NCI-H345 (cell line): ENCODE data around the gene MS4A3.
"Not testable (repeated sequence)": the region's sequence is repeated elsewhere in the genome, so short reads cannot be mapped to it uniquely, and the experiment has no call there.

Source experiments
- DNase-seq: peaks from one replicate; lab custom pipeline; 2025; lab: John Stamatoyannopoulos, UW

MS4A3 gene, protein sequence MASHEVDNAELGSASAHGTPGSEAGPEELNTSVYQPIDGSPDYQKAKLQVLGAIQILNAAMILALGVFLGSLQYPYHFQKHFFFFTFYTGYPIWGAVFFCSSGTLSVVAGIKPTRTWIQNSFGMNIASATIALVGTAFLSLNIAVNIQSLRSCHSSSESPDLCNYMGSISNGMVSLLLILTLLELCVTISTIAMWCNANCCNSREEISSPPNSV

DNA sequence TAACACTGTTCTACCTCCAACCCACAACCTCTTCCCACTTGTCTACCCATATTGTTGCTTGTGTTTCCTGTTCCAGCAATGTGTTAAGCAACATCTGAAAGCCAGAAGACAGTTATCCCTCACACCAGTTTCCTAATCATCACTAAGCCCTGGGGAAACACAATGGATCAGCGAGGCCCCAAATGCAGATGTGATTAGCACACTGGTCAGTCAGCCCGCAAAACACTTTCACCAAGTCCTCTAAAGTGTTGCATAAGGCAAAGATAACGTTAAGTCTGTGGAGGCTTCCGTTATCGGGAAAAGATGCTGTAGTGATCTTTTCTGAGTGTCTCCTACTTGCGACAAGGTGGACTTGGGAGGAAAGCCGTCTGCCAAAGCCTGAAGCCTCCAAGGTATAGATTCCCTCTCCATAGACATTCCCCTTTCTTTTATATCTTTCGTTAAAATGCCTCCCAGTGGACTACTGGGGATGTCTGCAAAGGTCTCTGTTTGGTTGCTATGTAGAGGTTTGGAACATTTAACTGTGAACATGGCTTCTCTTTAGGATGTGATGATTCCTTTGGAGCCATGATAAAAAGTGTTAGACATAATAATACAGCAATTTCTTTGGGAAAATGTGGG lies at the start of gene MS4A3:
Gene MS4A3, plus strand, starts transcription at position 317 of the 621 bp plus-strand sequence. CDS start 4,496 bp downstream, outside the sequence.
- DNase-seq: no peak

DNA sequence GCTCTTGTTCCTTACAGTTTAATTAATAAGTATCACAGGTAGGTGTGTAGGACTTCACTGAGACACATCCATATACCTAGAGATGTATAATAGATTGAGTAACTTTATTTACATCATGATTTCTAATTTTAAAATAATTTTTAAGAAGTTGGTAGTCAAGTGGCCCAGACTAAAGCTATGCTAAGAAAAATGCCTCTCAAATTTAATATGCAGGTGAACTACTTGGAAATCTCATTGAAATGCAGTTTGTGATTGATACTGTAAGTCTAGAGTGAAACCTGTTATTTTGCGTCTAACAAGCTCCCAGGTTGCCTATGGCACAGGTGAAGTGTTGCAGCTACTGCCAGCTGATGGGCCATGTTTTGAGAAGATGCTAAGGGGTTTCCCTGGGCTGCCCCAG lies 39.6 kb upstream of the MS4A3 start, which contains the start of gene OOSP4B:
Gene OOSP4B, plus strand, starts transcription at position 301 of the 400 bp plus-strand sequence.
- no peak for DNase-seq

DNA sequence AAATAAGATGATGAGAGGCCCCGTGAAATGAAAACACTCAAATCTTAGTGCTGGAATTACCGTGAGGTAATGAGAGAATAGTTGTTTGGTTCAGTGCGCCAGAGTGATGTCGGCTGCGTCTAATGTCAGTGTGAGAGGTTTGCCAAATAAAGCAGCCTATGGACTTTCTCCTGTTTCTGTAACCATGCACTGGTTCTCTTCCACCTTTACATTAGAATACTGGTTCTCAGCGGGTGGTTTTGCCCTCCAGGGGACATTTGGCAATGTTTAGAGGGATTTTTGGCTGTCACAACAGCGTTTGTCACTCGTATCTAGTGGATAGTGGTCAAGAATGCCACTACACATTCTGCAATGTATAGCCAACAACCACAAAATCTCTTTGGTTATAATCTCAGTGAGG lies 38.4 kb upstream of the MS4A3 start:
- DNase-seq: no peak

DNA sequence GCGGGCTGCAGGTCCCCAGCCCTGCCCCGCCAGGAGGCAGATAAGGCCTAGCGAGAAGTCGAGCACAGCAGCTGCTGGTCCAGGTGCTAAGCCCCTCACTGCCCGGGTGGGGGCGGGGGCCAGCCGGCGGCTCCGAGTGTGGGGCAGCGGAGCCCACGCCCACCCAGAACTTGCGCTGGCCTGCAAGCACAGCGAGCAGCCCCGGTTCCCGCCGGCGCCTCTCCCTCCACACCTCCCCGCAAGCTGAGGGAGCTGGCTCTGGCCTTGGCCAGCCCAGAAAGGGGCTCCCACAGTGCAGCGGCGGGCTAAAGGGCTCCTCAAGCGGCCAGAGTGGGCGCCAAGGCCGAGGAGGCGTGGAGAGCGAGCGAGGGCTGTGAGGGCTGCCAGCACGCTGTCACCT lies 36.1 kb upstream of the MS4A3 start:
- not testable (repeated sequence) for DNase-seq

DNA sequence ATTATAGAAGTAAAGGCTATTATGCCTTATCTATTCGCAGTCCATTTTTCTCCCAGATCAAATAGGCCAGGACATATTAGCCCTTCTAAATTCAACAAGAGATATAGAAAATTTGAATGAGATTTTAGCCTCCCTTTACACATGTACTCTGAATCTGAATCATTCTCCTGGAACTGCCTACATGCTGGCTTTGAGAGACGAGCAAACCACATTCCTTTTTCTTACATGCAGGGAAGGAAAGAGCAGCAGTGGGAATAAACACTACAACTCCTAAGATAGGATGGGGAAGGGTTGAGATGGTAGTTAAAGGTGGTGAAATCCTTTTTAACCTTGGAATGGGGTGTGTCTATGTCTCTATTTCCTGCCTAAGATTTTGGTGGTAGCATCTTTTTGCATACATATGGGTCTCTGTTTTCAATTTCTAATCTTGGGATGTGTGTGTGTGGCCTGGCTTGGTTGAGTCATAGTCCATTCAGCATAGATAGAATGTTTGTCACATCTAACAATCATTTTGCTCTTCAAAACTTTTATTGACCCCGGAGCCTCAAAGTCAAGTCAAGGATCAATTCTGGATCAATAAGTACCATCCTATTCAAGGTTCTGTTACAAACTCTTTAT lies 27.3 kb upstream of the MS4A3 start:
- no peak for DNase-seq

DNA sequence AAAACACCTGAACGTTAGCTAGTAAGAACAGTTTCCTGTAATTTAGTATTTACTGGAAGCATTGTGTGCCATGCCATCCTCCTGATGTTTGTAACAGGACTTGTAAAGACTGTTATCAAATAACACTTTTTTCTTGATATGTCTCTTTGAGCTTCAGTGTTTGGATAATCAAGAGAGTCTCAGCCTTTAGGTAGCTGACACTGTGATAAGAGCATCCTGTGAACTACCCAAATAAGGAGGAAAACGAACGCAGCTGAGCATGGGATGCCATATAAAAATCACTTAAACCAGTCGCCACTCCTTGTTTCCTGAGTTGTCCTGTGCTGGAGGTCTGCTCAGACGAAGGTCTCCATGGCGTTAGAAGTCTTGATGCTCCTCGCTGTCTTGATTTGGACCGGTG lies 16.4 kb upstream of the MS4A3 start, which contains the start of gene OOSP2:
Gene OOSP2, plus strand, starts transcription at position 301 of the 400 bp plus-strand sequence. Its CDS starts 51 bp downstream, at position 352.
- no peak for DNase-seq

DNA sequence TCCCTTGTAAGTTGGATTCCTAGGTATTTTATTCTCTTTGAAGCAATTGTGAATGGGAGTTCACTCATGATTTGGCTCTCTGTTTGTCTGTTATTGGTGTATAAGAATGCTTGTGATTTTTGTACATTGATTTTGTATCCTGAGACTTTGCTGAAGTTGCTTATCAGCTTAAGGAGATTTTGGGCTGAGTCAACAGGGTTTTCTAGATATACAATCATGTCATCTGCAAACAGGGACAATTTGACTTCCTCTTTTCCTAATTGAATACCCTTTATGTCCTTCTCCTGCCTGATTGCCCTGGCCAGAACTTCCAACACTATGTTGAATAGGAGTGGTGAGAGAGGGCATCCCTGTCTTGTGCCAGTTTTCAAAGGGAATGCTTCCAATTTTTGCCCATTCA lies 6.0 kb upstream of the MS4A3 start:
- not testable (repeated sequence) for DNase-seq

DNA sequence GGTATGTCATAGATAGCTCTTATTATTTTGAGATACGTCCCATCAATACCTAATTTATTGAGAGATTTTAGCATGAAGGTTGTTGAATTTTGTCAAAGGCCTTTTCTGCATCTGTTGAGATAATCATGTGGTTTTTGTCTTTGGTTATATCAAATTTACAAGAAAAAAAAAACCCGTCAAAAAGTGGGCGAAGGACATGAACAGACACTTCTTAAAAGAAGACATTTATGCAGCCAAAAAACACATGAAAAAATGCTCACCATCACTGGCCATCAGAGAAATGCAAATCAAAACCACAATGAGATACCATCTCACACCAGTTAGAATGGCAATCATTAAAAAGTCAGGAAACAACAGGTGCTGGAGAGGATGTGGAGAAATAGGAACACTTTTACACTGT lies 5.6 kb upstream of the MS4A3 start:
- DNase-seq: not testable (repeated sequence)

DNA sequence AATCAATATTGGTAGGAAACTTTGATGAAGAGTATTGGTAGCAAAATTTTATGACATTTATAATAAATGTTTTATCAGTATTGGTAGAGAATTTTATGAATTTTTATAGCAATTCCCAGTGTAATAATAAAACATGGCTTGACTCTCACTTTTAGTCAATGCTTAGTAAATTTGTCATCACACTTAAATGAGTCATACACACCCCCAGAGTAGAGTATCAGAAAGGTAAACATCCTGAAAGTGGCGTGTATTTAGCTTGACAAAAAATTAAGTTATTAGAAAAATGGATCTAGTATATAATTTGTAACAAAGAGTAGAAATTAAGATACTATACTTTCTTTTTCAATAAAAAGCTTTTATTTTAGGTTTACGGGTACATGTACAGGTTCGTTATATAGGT lies 2.6 kb downstream of the MS4A3 start:
- no peak for DNase-seq

DNA sequence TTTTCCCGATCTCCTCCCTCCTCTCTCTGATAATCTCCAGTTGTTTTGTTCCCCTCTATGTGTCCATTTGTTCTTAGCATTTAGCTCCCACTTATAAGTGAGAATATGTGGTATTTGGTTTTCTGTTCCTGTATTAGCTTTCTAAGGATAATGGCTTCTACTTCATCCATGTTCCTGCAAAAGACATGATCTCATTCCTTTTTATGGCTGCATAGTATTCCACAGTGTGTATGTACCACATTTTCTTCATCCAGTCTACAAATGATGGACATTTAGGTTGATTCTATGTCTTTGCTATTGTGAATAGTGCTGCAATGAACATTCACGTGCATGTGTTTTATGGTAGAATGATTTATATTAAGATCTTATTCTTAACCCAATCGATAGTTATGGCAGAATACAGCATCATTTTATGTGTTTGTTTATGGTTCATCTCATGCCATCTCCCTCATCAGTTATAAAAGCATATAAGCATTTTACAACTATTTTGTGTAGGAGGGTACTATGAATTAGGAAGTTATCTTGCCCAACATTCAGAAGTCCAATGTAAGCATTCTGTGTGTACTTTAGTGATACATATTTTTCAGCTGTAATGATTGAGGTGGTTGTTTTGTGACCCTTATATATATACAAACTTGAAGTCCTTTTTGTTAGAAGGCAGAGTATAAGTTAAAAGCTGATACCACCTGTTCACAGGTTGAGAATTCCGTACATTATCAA lies 3.2 kb downstream of the MS4A3 start:
- no peak for DNase-seq

DNA sequence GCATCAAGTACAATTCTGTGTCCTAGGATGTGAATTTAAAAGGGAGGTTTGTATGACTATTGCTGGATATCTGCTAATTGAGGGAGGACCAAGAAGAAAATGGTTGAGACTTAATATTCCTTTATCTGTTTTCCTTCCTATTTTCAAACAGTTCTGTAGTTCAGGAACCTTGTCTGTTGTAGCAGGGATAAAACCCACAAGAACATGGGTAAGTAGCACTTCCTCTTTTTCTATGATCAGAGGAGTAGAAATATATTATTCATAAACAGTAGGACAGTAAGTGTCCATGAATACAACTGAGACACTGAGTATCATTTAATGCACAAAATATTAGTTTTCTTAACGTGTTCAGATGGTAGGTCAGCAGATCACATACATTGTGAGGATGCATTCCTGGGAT lies 7.6 kb downstream of the MS4A3 start:
- DNase-seq: no peak

DNA sequence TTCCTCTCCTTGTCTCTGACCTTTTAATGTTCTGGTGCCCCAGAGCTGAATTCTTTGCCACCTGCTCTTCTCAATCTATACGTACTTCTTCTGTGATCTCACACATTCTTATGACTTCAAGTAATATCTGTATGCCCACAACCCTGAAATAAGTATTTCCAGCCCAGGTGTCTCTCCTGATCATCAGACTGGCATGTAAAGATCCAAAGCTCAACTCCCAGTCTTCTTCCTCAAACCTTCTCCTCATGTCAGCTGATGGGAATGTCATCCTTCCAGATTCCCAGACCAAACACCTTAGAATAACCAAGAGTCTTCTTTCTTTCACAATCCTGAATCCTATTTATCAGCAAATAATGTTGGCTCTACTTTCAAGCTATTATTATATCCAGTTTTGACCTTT lies 9.3 kb downstream of the MS4A3 start:
- DNase-seq: no peak

DNA sequence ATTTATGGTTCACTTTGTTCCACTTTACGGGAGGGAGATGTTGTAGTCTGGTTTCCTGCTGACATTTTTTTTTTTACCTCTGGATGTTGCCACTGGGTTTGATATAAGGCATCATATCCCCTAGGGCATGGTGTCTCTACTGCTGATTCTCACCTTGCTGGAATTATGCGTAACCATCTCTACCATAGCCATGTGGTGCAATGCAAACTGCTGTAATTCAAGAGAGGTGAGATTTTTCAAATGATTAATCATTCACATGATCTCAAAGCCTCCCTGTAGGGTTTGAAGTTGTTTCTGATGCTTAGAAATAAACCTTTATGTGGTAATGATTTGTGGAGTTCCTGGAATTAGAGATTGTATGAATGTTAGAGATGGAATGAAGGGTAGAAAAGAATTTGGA lies 13.0 kb downstream of the MS4A3 start:
- DNase-seq: no peak

DNA sequence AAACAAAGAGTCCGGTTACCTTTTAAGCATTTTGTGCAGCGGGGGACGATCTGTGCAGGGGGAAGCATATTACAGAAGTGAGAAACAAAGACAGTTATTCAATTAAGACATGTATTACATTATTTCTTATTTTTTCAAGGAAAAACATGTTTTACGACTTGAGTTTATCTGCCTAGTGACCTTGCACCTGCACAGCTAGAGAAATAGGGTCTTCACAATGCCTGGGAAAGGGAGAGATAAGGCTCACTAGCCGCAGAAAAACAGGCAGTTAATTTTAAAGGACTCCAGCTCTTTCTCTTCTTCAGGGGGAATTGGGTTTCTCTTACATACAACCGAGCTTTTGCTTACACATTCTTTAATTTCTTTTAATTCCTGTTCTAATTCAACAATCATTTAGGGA lies 15.2 kb downstream of the MS4A3 start:
- not testable (repeated sequence) for DNase-seq

DNA sequence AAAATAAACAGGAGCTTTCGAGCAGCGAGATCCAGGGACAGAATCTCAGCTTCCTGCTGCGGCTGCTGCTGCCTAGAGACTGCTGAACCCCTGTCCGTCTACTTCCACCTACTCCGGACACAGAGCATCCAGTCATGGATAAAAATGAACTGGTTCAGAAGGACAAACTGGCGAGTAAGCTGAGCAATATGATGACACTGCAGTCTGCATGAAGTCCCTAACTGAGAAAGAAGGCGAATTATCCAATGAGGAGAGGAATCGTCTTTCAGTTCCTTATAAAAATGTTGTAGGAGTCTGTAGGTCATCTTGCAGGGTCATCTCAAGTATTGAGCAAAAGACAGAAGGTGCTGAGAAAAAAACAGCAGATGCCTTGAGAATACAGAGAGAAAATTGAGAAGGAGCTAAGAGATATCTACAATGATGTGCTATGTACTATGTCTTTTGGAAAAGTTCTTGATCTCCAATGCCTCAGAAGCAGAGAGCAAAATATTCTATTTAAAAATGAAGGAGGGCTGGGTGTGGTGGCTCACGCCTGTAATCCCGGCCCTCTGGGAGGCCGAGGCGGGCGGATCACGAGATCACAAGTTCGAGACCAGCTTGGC lies 20.9 kb downstream of the MS4A3 start:
- no peak for DNase-seq

DNA sequence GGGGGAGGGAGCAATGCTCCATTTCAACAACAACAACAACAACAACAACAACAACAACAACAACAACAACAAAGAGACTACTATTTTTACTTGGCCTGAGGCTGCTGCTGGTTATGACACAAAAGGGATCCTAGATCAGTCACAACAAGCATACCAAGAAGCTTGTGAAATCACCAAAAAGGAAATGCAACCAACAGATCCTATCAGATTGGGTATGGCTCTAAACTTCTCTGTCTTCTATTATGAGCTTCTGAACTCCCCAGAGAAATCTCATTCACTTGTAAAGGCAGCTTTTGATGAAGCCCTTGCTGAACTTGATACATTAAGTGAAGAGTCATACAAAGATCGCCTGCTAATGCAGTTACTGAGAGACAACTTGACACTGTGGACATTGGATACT lies 21.5 kb downstream of the MS4A3 start:
- DNase-seq: no peak

DNA sequence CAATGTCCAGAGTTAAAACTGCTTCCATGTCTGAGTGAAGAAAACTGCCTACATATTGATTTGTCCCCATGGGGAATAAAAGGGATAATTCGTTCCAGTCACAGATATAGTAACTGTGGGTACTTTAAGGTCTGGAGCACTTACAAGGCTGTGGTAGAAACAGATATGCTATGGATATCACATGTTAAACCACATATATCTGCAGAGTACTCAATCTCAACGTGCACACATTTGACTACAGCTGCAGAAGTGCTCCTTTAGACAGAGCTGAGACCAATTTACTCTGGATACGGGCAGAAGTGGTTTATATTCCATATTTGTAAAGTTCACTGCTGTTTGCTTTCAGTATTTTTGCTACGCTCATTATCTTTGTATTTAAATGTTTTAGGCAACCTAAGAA lies 22.3 kb downstream of the MS4A3 start:
- no peak for DNase-seq

DNA sequence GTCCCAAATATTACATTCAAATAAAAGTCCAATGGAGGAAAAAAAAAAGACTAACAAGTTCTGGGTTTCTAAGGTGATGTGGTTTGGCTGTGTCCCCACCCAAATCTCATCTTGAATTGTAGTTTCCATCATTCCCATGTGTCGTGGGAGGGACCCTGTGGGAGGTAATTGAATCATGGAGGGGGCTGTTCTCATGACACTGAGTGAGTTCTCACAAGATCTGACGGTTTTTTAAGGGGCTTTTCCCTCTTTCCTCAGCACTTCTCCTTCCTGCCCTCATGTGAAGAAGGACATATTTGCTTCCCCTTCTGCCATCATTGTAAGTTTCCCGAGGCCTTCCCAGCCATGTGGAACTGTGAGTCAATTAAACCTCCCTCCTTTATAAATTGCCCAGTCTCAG lies 24.1 kb downstream of the MS4A3 start:
- no peak for DNase-seq

DNA sequence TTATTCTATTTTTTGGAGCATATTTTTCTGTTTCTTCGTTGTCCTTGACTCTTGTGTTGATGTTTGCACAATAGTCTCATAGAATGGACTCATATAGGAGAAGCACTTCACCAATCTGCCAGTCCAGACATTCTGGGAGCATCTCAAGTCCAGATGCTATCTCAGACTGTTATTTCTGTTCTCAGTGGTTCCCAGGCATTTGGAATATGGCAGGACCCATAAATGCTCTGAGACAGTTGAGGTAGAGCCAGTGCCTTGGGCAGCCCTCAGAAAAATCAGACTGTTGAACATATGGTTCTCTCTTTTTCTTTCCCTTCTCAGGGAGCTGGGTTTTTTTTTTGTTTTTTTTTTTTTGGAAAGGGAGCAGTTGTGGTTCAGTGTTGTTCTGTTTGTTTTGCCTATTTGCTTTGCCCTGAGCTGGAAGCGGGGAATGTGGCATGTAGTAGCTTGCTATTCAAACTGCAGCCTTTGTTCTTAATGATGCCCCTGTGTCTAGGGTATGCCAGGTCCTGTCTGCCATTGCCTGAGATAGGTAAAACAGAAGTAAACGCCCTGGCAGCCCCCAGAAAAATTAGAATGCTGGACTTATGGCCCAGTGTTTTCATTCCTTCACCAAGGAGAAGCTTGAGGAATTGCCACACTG lies 28.3 kb downstream of the MS4A3 start:
- DNase-seq: no peak

DNA sequence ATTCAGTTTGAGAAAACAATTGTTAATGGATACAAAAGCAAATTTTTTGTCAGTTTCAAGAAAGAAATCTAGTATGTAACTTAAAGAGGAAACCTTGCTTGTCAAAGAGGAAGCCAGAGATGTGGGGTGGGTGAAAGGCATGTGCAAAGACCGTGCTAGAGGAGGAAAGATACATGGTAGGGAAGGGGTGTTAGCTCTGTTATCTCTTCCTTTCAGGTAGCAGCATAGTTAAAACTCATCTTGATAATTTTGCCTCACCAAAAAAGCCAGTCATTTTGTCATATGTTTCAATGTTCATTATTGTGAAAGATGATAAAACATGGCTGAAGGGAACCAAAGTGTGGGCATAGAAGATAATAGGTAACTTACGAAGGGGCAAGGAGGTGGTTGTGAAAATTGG lies 29.4 kb downstream of the MS4A3 start:
- DNase-seq: no peak

DNA sequence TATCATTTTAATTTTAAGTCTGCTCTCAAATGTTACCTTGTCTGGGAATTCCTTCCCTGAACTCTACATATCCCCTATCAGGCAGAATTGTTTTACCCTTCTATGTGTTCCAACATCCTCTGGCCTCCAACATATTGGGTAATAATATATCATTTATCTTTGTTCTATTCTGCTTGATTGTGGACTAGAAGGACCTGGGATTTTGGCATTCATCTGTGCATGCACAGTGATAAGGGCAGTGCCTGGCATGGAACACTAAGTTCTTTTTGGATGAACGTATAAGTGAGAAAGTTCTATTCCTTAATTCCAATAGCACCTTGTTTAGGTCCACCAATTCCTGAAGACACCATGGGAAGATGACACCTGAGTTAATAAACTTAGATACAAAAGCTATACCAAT lies 30.8 kb downstream of the MS4A3 start:
- DNase-seq: no peak

DNA sequence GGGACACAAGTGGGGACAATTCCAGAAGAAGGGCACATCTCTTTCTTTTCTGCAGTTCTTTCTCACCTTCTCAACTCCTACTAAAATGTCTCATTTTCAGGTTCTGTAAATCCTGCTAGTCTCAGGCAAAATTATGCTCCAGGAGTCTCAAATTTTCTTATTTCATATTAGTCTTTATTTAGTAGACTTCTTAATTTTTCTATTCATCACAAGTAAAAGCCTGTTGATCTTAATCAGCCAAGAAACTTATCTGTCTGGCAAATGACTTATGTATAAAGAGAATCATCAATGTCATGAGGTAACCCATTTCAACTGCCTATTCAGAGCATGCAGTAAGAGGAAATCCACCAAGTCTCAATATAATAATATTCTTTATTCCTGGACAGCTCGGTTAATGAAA lies 31.9 kb downstream of the MS4A3 start, which contains the start of gene MS4A2:
Gene MS4A2, plus strand, starts transcription at position 301 of the 400 bp plus-strand sequence. CDS start 102 bp downstream, outside the sequence.
- DNase-seq: no peak
